GM13976 (cell line): ENCODE data around the gene HOMER2.

ENCODE experiments used
- DNase-seq: peaks from one replicate; pipeline ENCODE4 v3.0.0; 2012; ENCODE audit warnings: low spot score
- CTCF ChIP-seq: IDR thresholded peaks from 2 replicates; pipeline ENCODE4 v1.5.1; 2012; ENCODE audit warnings: borderline replicate concordance, mild to moderate bottlenecking; ENCODE audit not compliant: insufficient read depth; ENCODE audit errors: extremely low read depth, missing control alignments, control extremely low read depth
- in situ Hi-C: fragments of 300-500 bp; cut with MboI; formaldehyde crosslinking; loops from one replicate; pipeline ENCODE4 v1.12.0; 2022; ENCODE audit warnings: low sequenced_read_pairs, mixed read lengths, inconsistent platforms; ENCODE audit not compliant: unreplicated experiment

HOMER2 gene

GRCh38 chr15:82802497-82802896 is 150.0 kb downstream of the HOMER2 start:
- DNase-seq = no peak
- in situ Hi-C loops = no loop called here
- no peak for TF ChIP-seq CTCF

GRCh38 chr15:82799183-82799841 is 153.2 kb downstream of the HOMER2 start:
- in situ Hi-C loops = no loop called here
- no peak for TF ChIP-seq CTCF
- DNase-seq = no peak
